SU-DHL-6 (cell line): ENCODE data around the gene OOSP4A.

ENCODE experiments used
- H2AFZ ChIP-seq: fragments of 200-600 bp; sonication (generic); 2 replicates; pipeline ENCODE4 v1.6.1; 2014; ENCODE audit warnings: low read depth, mild to moderate bottlenecking, moderate library complexity, mixed read lengths, antibody characterized with exemption, low read length; ENCODE audit not compliant: severe bottlenecking
- H3F3A ChIP-seq: fragments of 200-600 bp; shearing (Covaris generic); 2 replicates; pipeline ENCODE4 v1.6.0; 2016; ENCODE audit warnings: antibody characterized with exemption, mild to moderate bottlenecking; ENCODE audit not compliant: insufficient read depth
- H3K27ac ChIP-seq: fragments of 200-600 bp; sonication (generic); 2 replicates; pipeline ENCODE4 v1.5.1; 2016; ENCODE audit warnings: low read depth, mild to moderate bottlenecking, low read length, moderate library complexity, mixed read lengths
- H3K27me3 ChIP-seq: fragments of 200-600 bp; sonication (generic), shearing (Covaris generic); 2 replicates; pipeline ENCODE4 v1.6.0; 2014; ENCODE audit warnings: mild to moderate bottlenecking, low read length
- H3K36me3 ChIP-seq: fragments of 200-600 bp; sonication (generic); 2 replicates; pipeline ENCODE4 v1.6.1; 2014; ENCODE audit warnings: mild to moderate bottlenecking, low read length, mixed read lengths
- H3K4me2 ChIP-seq: fragments of 300-600, 200-600 bp; shearing (Covaris generic), sonication (generic); 2 replicates; pipeline ENCODE4 v1.6.0; 2014; ENCODE audit warnings: low read length, low read depth, mild to moderate bottlenecking; ENCODE audit not compliant: poor library complexity, severe bottlenecking
- H3K4me3 ChIP-seq: fragments of 200-600 bp; sonication (generic); 2 replicates; pipeline ENCODE4 v1.5.1; 2014; ENCODE audit warnings: antibody characterized with exemption, low read length, mild to moderate bottlenecking, mixed read lengths; ENCODE audit not compliant: insufficient read depth, poor library complexity, severe bottlenecking
- H3K79me2 ChIP-seq: fragments of 200-600 bp; sonication (generic); 2 replicates; pipeline ENCODE4 v1.6.1; 2014; ENCODE audit warnings: mild to moderate bottlenecking, low read length, moderate library complexity; ENCODE audit not compliant: insufficient read depth
- H3K9ac ChIP-seq: fragments of 200-600 bp; sonication (generic); 2 replicates; pipeline ENCODE4 v1.7.0; 2014; ENCODE audit warnings: mild to moderate bottlenecking, low read length
- H3K9me2 ChIP-seq: fragments of 200-600 bp; sonication (generic); replicated peaks from 2 replicates; pipeline ENCODE4 v1.6.1; 2014; ENCODE audit warnings: low read length; ENCODE audit not compliant: insufficient read depth
- H3K9me3 ChIP-seq: fragments of 200-600 bp; sonication (generic); 2 replicates; pipeline ENCODE4 v1.6.1; 2014; ENCODE audit warnings: low read length, mixed read lengths; ENCODE audit not compliant: insufficient read depth
- H4K20me1 ChIP-seq: fragments of 200-600 bp; sonication (generic); 2 replicates; pipeline ENCODE4 v1.6.1; 2014; ENCODE audit warnings: low read depth, mild to moderate bottlenecking, antibody characterized with exemption, low read length, moderate library complexity, mixed read lengths
- CTCF ChIP-seq: fragments of 200-600 bp; sonication (generic); IDR thresholded peaks from one replicate; pipeline ENCODE4 v1.5.1; 2017; ENCODE audit warnings: antibody characterized with exemption, mild to moderate bottlenecking, low read length, moderate library complexity; ENCODE audit not compliant: insufficient read depth, poor library complexity, severe bottlenecking
- EZH2phosphoT487 ChIP-seq: fragments of 200-600 bp; sonication (generic), shearing (Covaris generic); conservative IDR thresholded peaks from 2 replicates; pipeline ENCODE4 v1.6.1; 2018; ENCODE audit warnings: mild to moderate bottlenecking, antibody characterized with exemption, low read length, moderate library complexity, mixed read lengths

Gene OOSP4A

GRCh38 chr11:59943997-59944714, 19.7 kb upstream of the OOSP4A start:
- no peak overlapping the region for H2AFZ ChIP-seq
- H3K9me3 ChIP-seq, result no peaks in the 10 kb centered on the region
- no peak overlapping the region for H3K4me3 ChIP-seq
- no peaks in the 10 kb centered on the region for H3K27me3 ChIP-seq
- H3K9me2 ChIP-seq, result no peaks in the 10 kb centered on the region
- no peak overlapping the region for H3K4me2 ChIP-seq
- H3F3A ChIP-seq, result no peaks in the 10 kb centered on the region
- TF ChIP-seq CTCF, result no peak
- TF ChIP-seq EZH2phosphoT487, result no peak
- no peak overlapping the region for H3K9ac ChIP-seq
- H3K36me3 ChIP-seq, result no peaks in the 10 kb centered on the region
- no peak overlapping the region for H3K27ac ChIP-seq
- no peaks in the 10 kb centered on the region for H3K79me2 ChIP-seq
- H4K20me1 ChIP-seq, result no peaks in the 10 kb centered on the region

DNA sequence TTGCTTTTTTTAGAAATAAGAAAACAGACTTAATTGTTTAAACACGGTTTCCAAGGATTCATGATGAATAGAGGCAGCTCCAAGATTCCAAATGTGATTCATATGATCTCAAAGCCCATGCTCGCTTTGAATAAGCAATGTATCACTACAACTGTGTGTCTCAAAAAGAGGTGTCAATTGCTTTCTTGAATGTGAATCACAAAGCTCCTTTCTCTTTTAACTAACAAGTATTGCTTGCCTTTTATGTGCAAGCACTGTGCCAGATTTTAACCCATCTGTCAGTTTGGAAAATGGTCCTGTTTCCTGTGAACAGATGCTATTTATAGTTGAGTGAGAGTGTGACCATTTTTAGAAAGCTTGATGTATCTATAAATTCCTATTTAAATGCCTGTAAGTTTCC, 19.1 kb upstream of the OOSP4A start:
- Histone ChIP-seq H3K27me3 (no peaks in the 10 kb centered on the region; the same call in 1 of the 2 replicates), H3F3A (no peaks in the 10 kb centered on the region), H3K36me3 (no peaks in the 10 kb centered on the region), H3K27ac (no peak overlapping the region), H3K9me3 (no peaks in the 10 kb centered on the region), H3K9ac (no peak overlapping the region), H4K20me1 (no peaks in the 10 kb centered on the region), H3K79me2 (no peaks in the 10 kb centered on the region), H2AFZ (no peak overlapping the region), H3K4me3 (no peak overlapping the region), H3K4me2 (no peak overlapping the region), H3K9me2 (no peaks in the 10 kb centered on the region)
- TF ChIP-seq EZH2phosphoT487 (no peak), CTCF (no peak)

DNA sequence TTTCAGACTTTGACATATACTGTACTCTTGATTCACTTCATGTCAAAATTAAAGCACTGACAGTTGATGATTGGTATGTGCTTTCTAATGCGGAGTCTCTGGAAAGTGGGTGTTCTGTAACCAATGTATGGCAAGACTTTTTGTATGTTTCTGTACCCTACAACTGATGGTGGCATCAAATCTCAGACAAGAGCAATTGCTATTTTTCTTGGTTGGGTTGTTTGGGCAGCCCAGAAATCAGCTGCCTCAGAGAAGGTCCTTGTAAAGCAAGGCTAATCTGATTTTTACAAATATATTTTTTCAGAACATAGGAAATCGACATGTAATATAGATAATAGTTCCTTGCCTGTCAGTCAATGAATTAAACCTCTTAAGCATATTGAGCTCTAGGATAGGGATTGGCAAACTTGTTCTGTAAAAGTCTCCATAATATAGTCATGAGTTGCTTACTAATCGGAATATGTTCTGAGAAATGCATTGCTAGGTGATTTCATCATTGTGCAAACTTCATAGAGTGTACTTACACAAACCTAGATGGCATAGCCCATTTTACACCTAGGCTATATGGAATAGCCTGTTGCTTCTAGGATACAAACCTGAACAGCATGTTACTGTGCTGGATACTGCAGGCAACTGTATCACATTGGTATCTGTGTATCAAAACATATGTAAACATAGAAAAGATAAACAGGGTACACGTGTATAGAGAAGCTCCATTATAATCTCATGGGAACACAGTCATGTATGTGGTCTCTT, 10.2 kb upstream of the OOSP4A start:
- H3K4me3 ChIP-seq, result no peak overlapping the region
- H3K36me3 ChIP-seq, result no peaks in the 10 kb centered on the region
- H3K9me2 ChIP-seq, result no peaks in the 10 kb centered on the region
- H2AFZ ChIP-seq, result no peak overlapping the region
- H3K27ac ChIP-seq, result no peak overlapping the region
- H3K9ac ChIP-seq, result no peak overlapping the region
- no peak overlapping the region for H3K4me2 ChIP-seq
- H3F3A ChIP-seq, result no peaks in the 10 kb centered on the region
- H3K9me3 ChIP-seq, result no peaks in the 10 kb centered on the region
- no peak for TF ChIP-seq EZH2phosphoT487
- TF ChIP-seq CTCF, result no peak
- H4K20me1 ChIP-seq, result no peaks in the 10 kb centered on the region
- no peaks in the 10 kb centered on the region for H3K79me2 ChIP-seq
- no peaks in the 10 kb centered on the region; the same call in 1 of the 2 replicates for H3K27me3 ChIP-seq
